Measurements from ENCODE around the gene USP34. TPM values are rescaled to one million over a fixed set of nuclear protein-coding genes. Genes with fewer than 3 reads are reported as not detected.

The USP34 gene
- total and polyA plus RNA-seq, 9 of the 15 experiments (the other 6 are each of a cell fraction or from before 2014, with no cell fraction given), result 19.8 to 108 (median 67.8) TPM

DNA sequence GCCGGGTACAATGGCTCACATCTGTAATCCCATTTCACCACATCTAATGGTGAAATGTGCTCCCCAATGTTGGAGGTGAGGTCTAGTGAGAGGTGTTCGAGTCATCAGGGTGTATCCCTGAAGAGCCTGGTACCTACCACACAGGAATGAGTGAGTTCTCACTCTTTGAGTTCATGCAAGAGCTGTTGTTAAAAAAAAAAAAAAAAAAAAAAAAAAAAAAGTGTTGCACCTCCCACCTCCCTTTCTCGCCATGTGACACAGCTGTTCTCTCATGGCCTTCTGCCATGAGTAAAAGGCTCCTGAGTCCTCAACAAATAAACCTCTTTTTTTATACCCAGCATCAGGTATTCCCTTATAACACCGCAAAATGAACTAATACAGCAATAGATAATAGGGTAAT lies 202.6 kb downstream of the USP34 start:
- ATAC-seq, result no peak
- no peak for TF ChIP-seq ZNF77 (CRISPR knock-in tag; IDR thresholded peaks at IDR 0.05)
- TF ChIP-seq MAZ (CRISPR knock-in tag; conservative IDR thresholded peaks at IDR 0.05 in 1 of 2, IDR thresholded peaks at IDR 0.05 in 1 of 2), result no peak
- peak; percentile 76 for TF ChIP-seq ZNF384 (IDR thresholded peaks at IDR 0.05; ENCODE audit: low read depth, low read length)
- no peak for TF ChIP-seq PCBP1 (IDR thresholded peaks at IDR 0.05; ENCODE audit: low read depth, low read length, poor library complexity, severe bottlenecking)
- TF ChIP-seq, protein P1, sequence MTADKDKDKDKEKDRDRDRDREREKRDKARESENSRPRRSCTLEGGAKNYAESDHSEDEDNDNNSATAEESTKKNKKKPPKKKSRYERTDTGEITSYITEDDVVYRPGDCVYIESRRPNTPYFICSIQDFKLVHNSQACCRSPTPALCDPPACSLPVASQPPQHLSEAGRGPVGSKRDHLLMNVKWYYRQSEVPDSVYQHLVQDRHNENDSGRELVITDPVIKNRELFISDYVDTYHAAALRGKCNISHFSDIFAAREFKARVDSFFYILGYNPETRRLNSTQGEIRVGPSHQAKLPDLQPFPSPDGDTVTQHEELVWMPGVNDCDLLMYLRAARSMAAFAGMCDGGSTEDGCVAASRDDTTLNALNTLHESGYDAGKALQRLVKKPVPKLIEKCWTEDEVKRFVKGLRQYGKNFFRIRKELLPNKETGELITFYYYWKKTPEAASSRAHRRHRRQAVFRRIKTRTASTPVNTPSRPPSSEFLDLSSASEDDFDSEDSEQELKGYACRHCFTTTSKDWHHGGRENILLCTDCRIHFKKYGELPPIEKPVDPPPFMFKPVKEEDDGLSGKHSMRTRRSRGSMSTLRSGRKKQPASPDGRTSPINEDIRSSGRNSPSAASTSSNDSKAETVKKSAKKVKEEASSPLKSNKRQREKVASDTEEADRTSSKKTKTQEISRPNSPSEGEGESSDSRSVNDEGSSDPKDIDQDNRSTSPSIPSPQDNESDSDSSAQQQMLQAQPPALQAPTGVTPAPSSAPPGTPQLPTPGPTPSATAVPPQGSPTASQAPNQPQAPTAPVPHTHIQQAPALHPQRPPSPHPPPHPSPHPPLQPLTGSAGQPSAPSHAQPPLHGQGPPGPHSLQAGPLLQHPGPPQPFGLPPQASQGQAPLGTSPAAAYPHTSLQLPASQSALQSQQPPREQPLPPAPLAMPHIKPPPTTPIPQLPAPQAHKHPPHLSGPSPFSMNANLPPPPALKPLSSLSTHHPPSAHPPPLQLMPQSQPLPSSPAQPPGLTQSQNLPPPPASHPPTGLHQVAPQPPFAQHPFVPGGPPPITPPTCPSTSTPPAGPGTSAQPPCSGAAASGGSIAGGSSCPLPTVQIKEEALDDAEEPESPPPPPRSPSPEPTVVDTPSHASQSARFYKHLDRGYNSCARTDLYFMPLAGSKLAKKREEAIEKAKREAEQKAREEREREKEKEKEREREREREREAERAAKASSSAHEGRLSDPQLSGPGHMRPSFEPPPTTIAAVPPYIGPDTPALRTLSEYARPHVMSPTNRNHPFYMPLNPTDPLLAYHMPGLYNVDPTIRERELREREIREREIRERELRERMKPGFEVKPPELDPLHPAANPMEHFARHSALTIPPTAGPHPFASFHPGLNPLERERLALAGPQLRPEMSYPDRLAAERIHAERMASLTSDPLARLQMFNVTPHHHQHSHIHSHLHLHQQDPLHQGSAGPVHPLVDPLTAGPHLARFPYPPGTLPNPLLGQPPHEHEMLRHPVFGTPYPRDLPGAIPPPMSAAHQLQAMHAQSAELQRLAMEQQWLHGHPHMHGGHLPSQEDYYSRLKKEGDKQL (CRISPR knock-in tag; IDR thresholded peaks at IDR 0.05; ENCODE audit: borderline replicate concordance), result no peak
- TF ChIP-seq ETS2 (tag; IDR thresholded peaks at IDR 0.05; ENCODE audit: borderline replicate concordance, poor library complexity, severe bottlenecking), result no peak
- TF ChIP-seq BCL6 (CRISPR knock-in tag; IDR thresholded peaks at IDR 0.05), result no peak
- no peak for TF ChIP-seq GABPB1 (CRISPR knock-in tag; IDR thresholded peaks at IDR 0.05)
- peak; percentile 80 for TF ChIP-seq ZFP1 (CRISPR knock-in tag; IDR thresholded peaks at IDR 0.05)
- no peak for TF ChIP-seq ZBTB8A (IDR thresholded peaks at IDR 0.05; ENCODE audit: partially characterized antibody)
- TF ChIP-seq, protein P2, sequence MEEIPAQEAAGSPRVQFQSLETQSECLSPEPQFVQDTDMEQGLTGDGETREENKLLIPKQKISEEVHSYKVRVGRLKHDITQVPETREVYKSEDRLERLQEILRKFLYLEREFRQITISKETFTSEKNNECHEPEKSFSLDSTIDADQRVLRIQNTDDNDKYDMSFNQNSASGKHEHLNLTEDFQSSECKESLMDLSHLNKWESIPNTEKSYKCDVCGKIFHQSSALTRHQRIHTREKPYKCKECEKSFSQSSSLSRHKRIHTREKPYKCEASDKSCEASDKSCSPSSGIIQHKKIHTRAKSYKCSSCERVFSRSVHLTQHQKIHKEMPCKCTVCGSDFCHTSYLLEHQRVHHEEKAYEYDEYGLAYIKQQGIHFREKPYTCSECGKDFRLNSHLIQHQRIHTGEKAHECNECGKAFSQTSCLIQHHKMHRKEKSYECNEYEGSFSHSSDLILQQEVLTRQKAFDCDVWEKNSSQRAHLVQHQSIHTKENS (CRISPR knock-in tag; IDR thresholded peaks at IDR 0.05), result no peak
- no peak for TF ChIP-seq MAFK (IDR thresholded peaks at IDR 0.05; ENCODE audit: low read length)
- TF ChIP-seq TRIM24 (IDR thresholded peaks at IDR 0.05), result no peak
- TF ChIP-seq POLR3A (IDR thresholded peaks at IDR 0.05; ENCODE audit: borderline replicate concordance, extremely low read depth, insufficient read depth, insufficient read length), result no peak
- TF ChIP-seq CGGBP1 (CRISPR knock-in tag; IDR thresholded peaks at IDR 0.05), result no peak
- TF ChIP-seq SRSF7 (optimal IDR thresholded peaks at IDR 0.05; ENCODE audit: low read depth, low read length), result no peak
- peak; percentile 91 for TF ChIP-seq ZNF766 (CRISPR knock-in tag; conservative IDR thresholded peaks at IDR 0.05)
- TF ChIP-seq MTF1 (CRISPR knock-in tag; IDR thresholded peaks at IDR 0.05; ENCODE audit: borderline replicate concordance), result no peak

More for the DNA sequence above, 202.6 kb downstream of the USP34 start:
- no peak overlapping the region for H2AFZ ChIP-seq (ENCODE audit: low read depth, low read length)
- no peaks in the 10 kb centered on the region for H3K9me3 ChIP-seq (replicated peaks; ENCODE audit: control insufficient read depth, insufficient read depth, low read depth, low read length)
- ChIA-PET CTCF (ENCODE audit: low intra/inter-chr PET ratio) (no interaction called here), POLR2A (no interaction called here)
- in situ Hi-C loops (cut with MboI), result no loop called here
- no peaks in the 10 kb centered on the region for H3K9me1 ChIP-seq (ENCODE audit: control insufficient read depth, insufficient read depth, low read length)
- BruUV-seq (replicated peaks), result no TSS peak
- H3K4me3 ChIP-seq, result no peak overlapping the region
- 100% methylated on average over 4 of the region's 4 CpGs for WGBS (ENCODE audit: insufficient coverage, low coverage, missing lambda C conversion rate)
- intact Hi-C loops (cut with micrococcal nuclease), result no loop called here
- DNase-seq (ENCODE audit: extremely low read depth in 1 of 4, low spot score in 3 of 4), result peak in 1 of 4 experiments; percentile 11
- H4K20me1 ChIP-seq (replicated peaks; ENCODE audit: control insufficient read depth, insufficient read depth, low read length), result no peaks in the 10 kb centered on the region
- no peaks in the 10 kb centered on the region for H3K4me1 ChIP-seq (replicated peaks in 1 of 2; ENCODE audit: control insufficient read depth in 2 of 2, insufficient read depth in 2 of 2, low read length in 2 of 2)
- FAIRE-seq, result no peak
- peaks cover 74% of the 10 kb centered on the region for H3K36me3 ChIP-seq (ENCODE audit: control insufficient read depth, insufficient read depth, low read length)
- H3K9ac ChIP-seq (ENCODE audit: insufficient read depth in 1 of 2, low read depth in 2 of 2, low read length in 2 of 2), result no peak overlapping the region
- H3K27me3 ChIP-seq (ENCODE audit: control insufficient read depth in 2 of 2, insufficient read depth in 2 of 2, low read length in 2 of 2), result no peaks in the 10 kb centered on the region
- no peak overlapping the region for H3K27ac ChIP-seq (ENCODE audit: extremely low read depth, low read depth, low read length)
- H3K4me2 ChIP-seq (ENCODE audit: insufficient read depth, low read length), result no peak overlapping the region
- H3K79me2 ChIP-seq (ENCODE audit: control insufficient read depth, insufficient read depth, low read length), result no peaks in the 10 kb centered on the region

All from K562 (cell line).